Ecto neural progenitor cell (in vitro differentiated cells): ENCODE data around the gene CCDC182.

Experiments
- DNase-seq: peaks from one replicate; pipeline ENCODE4 v3.0.0-alpha.2; 2018; ENCODE audit warnings: low spot score

Gene CCDC182

GRCh38 chr17:57697891-57698711, 47.0 kb downstream of the CCDC182 start:
- DNase-seq, result no peak

GRCh38 chr17:57697197-57697596, 47.9 kb downstream of the CCDC182 start:
- no peak for DNase-seq

- no peak for DNase-seq
Observed at GRCh38 chr17:57696050-57696449, 49.0 kb downstream of the CCDC182 start.
